Breast epithelium (tissue), 3 donors: ENCODE results near the gene EFNA1.

Experiments
- CTCF ChIP-seq, 3 donors: fragments of 450-650 bp; IDR thresholded peaks; one replicate each; pipeline ENCODE4 v1.5.1; 2016 to 2017; ENCODE audit warnings: antibody characterized with exemption in 3 of 3, mild to moderate bottlenecking in 3 of 3, moderate library complexity in 3 of 3
- POLR2A ChIP-seq: fragments of 450-650 bp; IDR thresholded peaks from one replicate; pipeline ENCODE4 v1.6.1; 2016; ENCODE audit warnings: antibody characterized with exemption, mild to moderate bottlenecking, moderate library complexity

- no peak for TF ChIP-seq CTCF (IDR thresholded peaks at IDR 0.05)
- TF ChIP-seq POLR2A: no peak
These were observed 35.0 kb upstream of the EFNA1 start for GRCh38 chr1:155092641-155093040.
